ENCODE results near the gene ZNF778.

GRCh38 chr16:89173174-89173921 is 44.2 kb upstream of the ZNF778 start:
- TF ChIP-seq CTCF (IDR thresholded peaks at IDR 0.05; ENCODE audit: borderline replicate concordance, extremely low read depth, low read length, poor library complexity, severe bottlenecking), result no peak
- no peak for TF ChIP-seq EZH2 (IDR thresholded peaks at IDR 0.05; ENCODE audit: borderline replicate concordance, low read depth, low read length, severe bottlenecking)
